Middle frontal gyrus (tissue), 1 donor: ENCODE results near the gene ZNF831.

ENCODE experiments used
- DNase-seq: peaks from one replicate; pipeline ENCODE4 v3.0.0-alpha.2; 2015; ENCODE audit warnings: low spot score; ENCODE audit errors: extremely low spot score

The ZNF831 gene

GRCh38 chr20:59179988-59180387 lies 16.4 kb downstream of the ZNF831 start:
- no peak for DNase-seq

- no peak for DNase-seq
Observed at GRCh38 chr20:59181936-59182335, 18.3 kb downstream of the ZNF831 start.

GRCh38 chr20:59182401-59183044 lies 18.9 kb downstream of the ZNF831 start:
- DNase-seq = no peak

GRCh38 chr20:59183751-59184150 lies 20.1 kb downstream of the ZNF831 start:
- DNase-seq = no peak

GRCh38 chr20:59184880-59185447 lies 21.3 kb downstream of the ZNF831 start:
- DNase-seq = no peak

GRCh38 chr20:59185809-59186208 lies 22.2 kb downstream of the ZNF831 start:
- no peak for DNase-seq

- no peak for DNase-seq
Observed at GRCh38 chr20:59190466-59190865, 26.8 kb downstream of the ZNF831 start.

- DNase-seq = no peak
Observed at GRCh38 chr20:59191036-59191755, 27.6 kb downstream of the ZNF831 start.

GRCh38 chr20:59191756-59192532 lies 28.3 kb downstream of the ZNF831 start:
- DNase-seq = no peak

- DNase-seq = no peak
Observed at GRCh38 chr20:59192533-59192896, 28.9 kb downstream of the ZNF831 start.

- no peak for DNase-seq
Observed at GRCh38 chr20:59193325-59193724, 29.7 kb downstream of the ZNF831 start.

- no peak for DNase-seq
Observed at GRCh38 chr20:59194023-59194935, 30.7 kb downstream of the ZNF831 start.

- no peak for DNase-seq
Observed at GRCh38 chr20:59195316-59195993, 31.8 kb downstream of the ZNF831 start.

- no peak for DNase-seq
Observed at GRCh38 chr20:59204165-59204894, 40.7 kb downstream of the ZNF831 start.

- DNase-seq = no peak
Observed at GRCh38 chr20:59205044-59205443, 41.4 kb downstream of the ZNF831 start.

- DNase-seq = no peak
Observed at GRCh38 chr20:59207235-59207634, 43.6 kb downstream of the ZNF831 start.

GRCh38 chr20:59207742-59208357 lies 44.2 kb downstream of the ZNF831 start:
- DNase-seq = no peak

GRCh38 chr20:59210186-59210585 lies 46.6 kb downstream of the ZNF831 start:
- no peak for DNase-seq

- DNase-seq = no peak
Observed at GRCh38 chr20:59211208-59211765, 47.7 kb downstream of the ZNF831 start.
